NB4 (cell line): Measurements from ENCODE around the gene PMAIP1.

Experiments
- CTCF ChIP-seq: IDR thresholded peaks from one replicate; pipeline ENCODE4 v1.5.1; 2012; ENCODE audit warnings: low read depth, low read length
- TF ChIP-seq, protein P1 (sequence below): IDR thresholded peaks from 2 replicates; pipeline ENCODE4 v1.6.1; 2011; ENCODE audit warnings: low read depth, low read length

DNA sequence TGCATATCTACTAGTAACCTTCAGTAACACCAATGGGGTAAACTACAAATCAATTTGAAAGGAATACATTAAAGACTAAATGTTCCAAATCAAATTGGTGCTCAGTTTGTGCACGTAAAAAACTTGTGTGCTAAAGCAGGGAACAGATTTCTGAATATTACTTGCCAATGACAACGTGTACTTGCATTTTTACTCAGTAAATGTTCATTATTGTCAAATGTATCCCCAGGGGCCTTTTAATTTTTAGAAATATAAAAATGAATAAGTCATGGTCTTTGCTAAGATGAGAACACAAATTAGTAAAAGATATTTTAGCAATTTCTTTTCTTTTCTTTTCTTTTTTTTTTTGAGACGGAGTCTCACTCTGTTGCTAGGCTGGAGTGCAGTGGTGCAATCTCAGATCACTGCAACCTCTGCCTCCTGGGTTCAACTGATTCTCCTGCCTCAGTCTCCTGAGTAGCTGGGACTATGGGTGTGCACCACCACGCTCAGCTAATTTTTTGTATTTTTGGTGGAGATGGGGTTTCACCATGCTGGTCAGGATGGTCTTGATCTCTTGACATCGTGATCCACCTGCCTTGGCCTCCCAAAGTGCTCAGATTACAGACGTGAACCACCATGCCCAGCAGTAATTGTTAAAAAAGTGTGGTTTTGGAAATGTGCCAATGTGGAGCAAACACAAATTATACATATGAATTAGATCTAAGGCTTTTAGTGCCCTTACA, 52.6 kb downstream of the PMAIP1 start:
- TF ChIP-seq CTCF = no peak
- TF ChIP-seq, protein P1, sequence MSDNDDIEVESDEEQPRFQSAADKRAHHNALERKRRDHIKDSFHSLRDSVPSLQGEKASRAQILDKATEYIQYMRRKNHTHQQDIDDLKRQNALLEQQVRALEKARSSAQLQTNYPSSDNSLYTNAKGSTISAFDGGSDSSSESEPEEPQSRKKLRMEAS = no peak
